ENCODE results near the gene AK5.

The AK5 gene

GRCh38 chr1:77584884-77585283, 303.1 kb downstream of the AK5 start:
- no peaks in the 10 kb centered on the region for H3K27me3 ChIP-seq (ENCODE audit: control insufficient read depth in 1 of 2, insufficient read depth in 2 of 2, low read length in 2 of 2)
- H3K9ac ChIP-seq (ENCODE audit: low read length), result no peak overlapping the region
- no peak overlapping the region for H3K27ac ChIP-seq (ENCODE audit: low read depth, low read length)
- peaks cover 21% of the 10 kb centered on the region for H3K36me3 ChIP-seq (ENCODE audit: insufficient read depth, low read length)
- H3K4me3 ChIP-seq (ENCODE audit: low read depth in 1 of 2, low read length in 2 of 2), result no peak overlapping the region
- H3K4me1 ChIP-seq (ENCODE audit: insufficient read depth, low read length), result peaks cover 4% of the 10 kb centered on the region
- no peaks in the 10 kb centered on the region for H3K9me3 ChIP-seq (ENCODE audit: low read length)

- Histone ChIP-seq H3K4me1 (ENCODE audit: insufficient read depth, low read length) (peaks cover 4% of the 10 kb centered on the region), H3K36me3 (ENCODE audit: insufficient read depth, low read length) (peaks cover 12% of the 10 kb centered on the region), H3K4me3 (ENCODE audit: low read depth in 1 of 2, low read length in 2 of 2) (no peak overlapping the region), H3K9me3 (ENCODE audit: low read length) (no peaks in the 10 kb centered on the region), H3K9ac (ENCODE audit: low read length) (no peak overlapping the region), H3K27me3 (ENCODE audit: control insufficient read depth in 1 of 2, insufficient read depth in 2 of 2, low read length in 2 of 2) (no peaks in the 10 kb centered on the region), H3K27ac (ENCODE audit: low read depth, low read length) (no peak overlapping the region)
Observed at GRCh38 chr1:77585610-77586314, 303.9 kb downstream of the AK5 start.

GRCh38 chr1:77589231-77589630, 307.4 kb downstream of the AK5 start:
- Histone ChIP-seq H3K27ac (ENCODE audit: low read depth, low read length) (no peak overlapping the region), H3K27me3 (ENCODE audit: control insufficient read depth in 1 of 2, insufficient read depth in 2 of 2, low read length in 2 of 2) (no peaks in the 10 kb centered on the region), H3K4me1 (ENCODE audit: insufficient read depth, low read length) (peaks cover 7% of the 10 kb centered on the region), H3K9me3 (ENCODE audit: low read length) (no peaks in the 10 kb centered on the region), H3K4me3 (ENCODE audit: low read depth in 1 of 2, low read length in 2 of 2) (no peak overlapping the region), H3K36me3 (ENCODE audit: insufficient read depth, low read length) (no peaks in the 10 kb centered on the region), H3K9ac (ENCODE audit: low read length) (no peak overlapping the region)

- H3K27me3 ChIP-seq (ENCODE audit: control insufficient read depth in 1 of 2, insufficient read depth in 2 of 2, low read length in 2 of 2), result no peaks in the 10 kb centered on the region
- no peaks in the 10 kb centered on the region for H3K9me3 ChIP-seq (ENCODE audit: low read length)
- H3K36me3 ChIP-seq (ENCODE audit: insufficient read depth, low read length), result no peaks in the 10 kb centered on the region
- H3K9ac ChIP-seq (ENCODE audit: low read length), result no peak overlapping the region
- peaks cover 9% of the 10 kb centered on the region for H3K4me1 ChIP-seq (ENCODE audit: insufficient read depth, low read length)
- no peak overlapping the region for H3K4me3 ChIP-seq (ENCODE audit: low read depth in 1 of 2, low read length in 2 of 2)
- no peak overlapping the region for H3K27ac ChIP-seq (ENCODE audit: low read depth, low read length)
Observed at GRCh38 chr1:77590651-77591050, 308.8 kb downstream of the AK5 start.

GRCh38 chr1:77592906-77593305, 311.1 kb downstream of the AK5 start:
- Histone ChIP-seq H3K27me3 (ENCODE audit: control insufficient read depth in 1 of 2, insufficient read depth in 2 of 2, low read length in 2 of 2) (no peaks in the 10 kb centered on the region), H3K9ac (ENCODE audit: low read length) (no peak overlapping the region), H3K36me3 (ENCODE audit: insufficient read depth, low read length) (peaks cover 6% of the 10 kb centered on the region), H3K9me3 (ENCODE audit: low read length) (no peaks in the 10 kb centered on the region), H3K27ac (ENCODE audit: low read depth, low read length) (no peak overlapping the region), H3K4me1 (ENCODE audit: insufficient read depth, low read length) (peaks cover 5% of the 10 kb centered on the region), H3K4me3 (ENCODE audit: low read depth in 1 of 2, low read length in 2 of 2) (no peak overlapping the region)

- no peak overlapping the region for H3K4me3 ChIP-seq (ENCODE audit: low read depth in 1 of 2, low read length in 2 of 2)
- peaks cover 5% of the 10 kb centered on the region for H3K4me1 ChIP-seq (ENCODE audit: insufficient read depth, low read length)
- H3K27ac ChIP-seq (ENCODE audit: low read depth, low read length), result no peak overlapping the region
- H3K36me3 ChIP-seq (ENCODE audit: insufficient read depth, low read length), result peaks cover 6% of the 10 kb centered on the region
- H3K9ac ChIP-seq (ENCODE audit: low read length), result no peak overlapping the region
- H3K9me3 ChIP-seq (ENCODE audit: low read length), result no peaks in the 10 kb centered on the region
- no peaks in the 10 kb centered on the region for H3K27me3 ChIP-seq (ENCODE audit: control insufficient read depth in 1 of 2, insufficient read depth in 2 of 2, low read length in 2 of 2)
Observed at GRCh38 chr1:77594366-77595112, 312.7 kb downstream of the AK5 start.

- Histone ChIP-seq H3K9ac (ENCODE audit: low read length) (no peak overlapping the region), H3K27ac (ENCODE audit: low read depth, low read length) (no peak overlapping the region), H3K4me3 (ENCODE audit: low read depth in 1 of 2, low read length in 2 of 2) (no peak overlapping the region)
Observed at GRCh38 chr1:77597310-77597709, 315.5 kb downstream of the AK5 start.

GRCh38 chr1:77605246-77606026, 323.6 kb downstream of the AK5 start:
- Histone ChIP-seq H3K4me1 (ENCODE audit: insufficient read depth, low read length) (no peaks in the 10 kb centered on the region), H3K9ac (ENCODE audit: low read length) (no peak overlapping the region), H3K36me3 (ENCODE audit: insufficient read depth, low read length) (peaks cover 4% of the 10 kb centered on the region), H3K27ac (ENCODE audit: low read depth, low read length) (no peak overlapping the region), H3K9me3 (ENCODE audit: low read length) (peaks cover 11% of the 10 kb centered on the region), H3K4me3 (ENCODE audit: low read depth in 1 of 2, low read length in 2 of 2) (no peak overlapping the region), H3K27me3 (ENCODE audit: control insufficient read depth in 1 of 2, insufficient read depth in 2 of 2, low read length in 2 of 2) (no peaks in the 10 kb centered on the region)

More at GRCh38 chr1:77597310-77597709, 315.5 kb downstream of the AK5 start:
- H3K36me3 ChIP-seq (ENCODE audit: insufficient read depth, low read length), result peaks cover 6% of the 10 kb centered on the region
- H3K27me3 ChIP-seq (ENCODE audit: control insufficient read depth in 1 of 2, insufficient read depth in 2 of 2, low read length in 2 of 2), result no peaks in the 10 kb centered on the region
- peaks cover 5% of the 10 kb centered on the region for H3K4me1 ChIP-seq (ENCODE audit: insufficient read depth, low read length)
- H3K9me3 ChIP-seq (ENCODE audit: low read length), result no peaks in the 10 kb centered on the region

GRCh38 chr1:77608893-77609292, 327.1 kb downstream of the AK5 start:
- H3K9ac ChIP-seq (ENCODE audit: low read length), result no peak overlapping the region
- H3K27me3 ChIP-seq (ENCODE audit: control insufficient read depth in 1 of 2, insufficient read depth in 2 of 2, low read length in 2 of 2), result no peaks in the 10 kb centered on the region
- H3K4me3 ChIP-seq (ENCODE audit: low read depth in 1 of 2, low read length in 2 of 2), result no peak overlapping the region
- no peak overlapping the region for H3K27ac ChIP-seq (ENCODE audit: low read depth, low read length)
- no peaks in the 10 kb centered on the region for H3K4me1 ChIP-seq (ENCODE audit: insufficient read depth, low read length)
- H3K36me3 ChIP-seq (ENCODE audit: insufficient read depth, low read length), result peaks cover 4% of the 10 kb centered on the region
- peaks cover 11% of the 10 kb centered on the region for H3K9me3 ChIP-seq (ENCODE audit: low read length)

Measured in muscle layer of colon (tissue), 2 donors.